NB4 (cell line): ENCODE measurements around the gene ENDOV.

Experiments used
- CTCF ChIP-seq: IDR thresholded peaks from one replicate; pipeline ENCODE4 v1.5.1; 2012; ENCODE audit warnings: low read depth, low read length
- POLR2A ChIP-seq: IDR thresholded peaks from 2 replicates; pipeline ENCODE4 v1.6.1; 2011; ENCODE audit warnings: mild to moderate bottlenecking; ENCODE audit not compliant: insufficient read length; ENCODE audit errors: extremely low read depth

DNA sequence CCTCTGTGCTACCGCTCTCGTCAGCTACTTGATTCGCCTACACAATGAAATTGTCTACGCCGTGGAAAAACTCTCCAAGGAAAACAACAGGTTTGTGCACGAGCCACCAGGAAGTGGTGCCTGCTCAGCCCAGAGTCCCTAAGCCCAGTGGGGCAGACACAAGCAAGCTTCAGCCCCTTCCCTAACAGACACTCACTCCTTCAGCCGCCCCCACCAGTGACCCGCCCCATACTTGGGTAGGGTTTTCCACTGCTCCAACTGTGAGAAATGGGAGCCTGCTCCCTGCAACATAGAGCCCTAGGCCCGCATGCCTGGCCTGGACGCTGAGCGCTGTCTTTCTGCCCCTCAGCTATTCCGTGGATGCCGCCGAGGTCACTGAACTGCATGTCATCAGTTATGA is 28.6 kb upstream of the ENDOV start:
- TF ChIP-seq CTCF: no peak
- no peak for TF ChIP-seq POLR2A
